ENCODE data around the gene SPATA31D3. TPM values are rescaled to one million over a fixed set of nuclear protein-coding genes. Genes with fewer than 3 reads are reported as not detected.
"Not testable (repeated sequence)": the region's sequence is repeated elsewhere in the genome, so short reads cannot be mapped to it uniquely, and the experiment has no call there.

The SPATA31D3 gene
- total RNA-seq (not detected), polyA plus RNA-seq (not detected)
- long read RNA-seq, donor 1: 0 reads
- long read RNA-seq, donor 2: 0 reads
- long read RNA-seq, donor 3: 0 reads

DNA sequence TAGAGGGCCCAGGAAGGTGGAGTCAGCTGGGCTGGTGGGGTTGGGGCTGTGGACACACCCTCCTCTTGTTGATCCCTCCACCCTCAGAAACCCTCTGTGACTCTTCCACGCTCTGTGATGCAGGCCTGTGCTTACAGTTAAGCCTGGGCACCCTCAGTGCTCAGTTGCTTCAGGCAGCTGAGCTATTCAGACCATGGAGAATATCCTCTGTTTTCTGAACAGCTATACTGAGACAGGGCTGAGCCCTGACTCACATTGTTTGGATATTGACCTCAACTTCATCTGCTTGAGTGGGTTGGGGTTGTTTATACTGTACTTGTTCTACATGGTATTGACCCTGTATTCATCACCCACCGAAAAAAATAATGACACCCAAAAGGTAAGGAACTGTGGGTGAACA, at the start of gene SPATA31D3:
Gene SPATA31D3, plus strand, starts transcription at position 108 of the 400 bp plus-strand sequence. Its CDS starts 86 bp downstream, at position 194.
- intact Hi-C loops (cut with DNase I); DNase-seq; H3K4me1 ChIP-seq (ENCODE audit: insufficient read depth); H3K36me3 ChIP-seq; H3K27ac ChIP-seq; H3K9me3 ChIP-seq; H3K4me3 ChIP-seq; H3K27me3 ChIP-seq: not testable (repeated sequence)
- no CpG with 5 or more reads among the region's 2 CpGs for WGBS, 3 donors

GRCh38 chr9:81893929-81894328, 49.4 kb upstream of the SPATA31D3 start:
- no peak for DNase-seq
- WGBS, 3 donors: 80 to 87% (median 84%) methylated on average over 3 of the region's 3 CpGs

DNA sequence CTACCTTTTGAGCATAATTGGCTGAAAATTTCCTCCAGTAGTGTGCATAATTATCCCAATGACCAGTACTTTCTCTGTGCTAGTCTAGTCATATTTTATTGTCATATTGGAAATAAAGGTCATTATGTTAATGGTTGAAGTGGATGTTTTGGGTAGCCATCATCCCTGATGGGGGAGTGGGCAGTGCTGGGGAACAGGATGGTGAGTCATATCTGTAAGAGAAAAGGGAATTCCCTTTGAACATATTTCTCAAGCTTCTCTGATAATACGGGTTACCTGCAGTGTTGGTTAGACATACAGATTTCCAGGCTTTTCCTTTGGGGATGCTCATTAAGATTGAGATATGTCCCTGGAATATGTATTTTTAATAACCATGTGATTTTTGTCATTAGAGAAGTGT, 48.4 kb upstream of the SPATA31D3 start:
- WGBS, 3 donors: 71 to 87% (median 76%) methylated on average over 1 of the region's 1 CpG
- Histone ChIP-seq H3K36me3 (no peaks in the 10 kb centered on the region), H3K4me1 (ENCODE audit: insufficient read depth) (no peaks in the 10 kb centered on the region), H3K4me3 (no peak overlapping the region), H3K9me3 (no peaks in the 10 kb centered on the region), H3K27me3 (no peaks in the 10 kb centered on the region), H3K27ac (no peak overlapping the region)
- intact Hi-C loops (cut with DNase I): no loop called here
- TF ChIP-seq POLR2A (IDR thresholded peaks at IDR 0.05) (no peak), EP300 (IDR thresholded peaks at IDR 0.05) (no peak)
- TF ChIP-seq, protein P1, sequence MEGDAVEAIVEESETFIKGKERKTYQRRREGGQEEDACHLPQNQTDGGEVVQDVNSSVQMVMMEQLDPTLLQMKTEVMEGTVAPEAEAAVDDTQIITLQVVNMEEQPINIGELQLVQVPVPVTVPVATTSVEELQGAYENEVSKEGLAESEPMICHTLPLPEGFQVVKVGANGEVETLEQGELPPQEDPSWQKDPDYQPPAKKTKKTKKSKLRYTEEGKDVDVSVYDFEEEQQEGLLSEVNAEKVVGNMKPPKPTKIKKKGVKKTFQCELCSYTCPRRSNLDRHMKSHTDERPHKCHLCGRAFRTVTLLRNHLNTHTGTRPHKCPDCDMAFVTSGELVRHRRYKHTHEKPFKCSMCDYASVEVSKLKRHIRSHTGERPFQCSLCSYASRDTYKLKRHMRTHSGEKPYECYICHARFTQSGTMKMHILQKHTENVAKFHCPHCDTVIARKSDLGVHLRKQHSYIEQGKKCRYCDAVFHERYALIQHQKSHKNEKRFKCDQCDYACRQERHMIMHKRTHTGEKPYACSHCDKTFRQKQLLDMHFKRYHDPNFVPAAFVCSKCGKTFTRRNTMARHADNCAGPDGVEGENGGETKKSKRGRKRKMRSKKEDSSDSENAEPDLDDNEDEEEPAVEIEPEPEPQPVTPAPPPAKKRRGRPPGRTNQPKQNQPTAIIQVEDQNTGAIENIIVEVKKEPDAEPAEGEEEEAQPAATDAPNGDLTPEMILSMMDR (IDR thresholded peaks at IDR 0.05): no peak
- no peak for DNase-seq

More at GRCh38 chr9:81893929-81894328, 49.4 kb upstream of the SPATA31D3 start:
- Histone ChIP-seq H3K4me1 (ENCODE audit: insufficient read depth) (no peaks in the 10 kb centered on the region), H3K27me3 (no peaks in the 10 kb centered on the region), H3K36me3 (no peaks in the 10 kb centered on the region), H3K9me3 (no peaks in the 10 kb centered on the region), H3K4me3 (no peak overlapping the region), H3K27ac (no peak overlapping the region)
- intact Hi-C loops (cut with DNase I): no loop called here
- TF ChIP-seq EP300 (IDR thresholded peaks at IDR 0.05): no peak
- no peak for TF ChIP-seq POLR2A (IDR thresholded peaks at IDR 0.05)

- Histone ChIP-seq H3K9me3 (no peaks in the 10 kb centered on the region), H3K27me3 (no peaks in the 10 kb centered on the region), H3K36me3 (no peaks in the 10 kb centered on the region), H3K4me1 (ENCODE audit: insufficient read depth) (no peaks in the 10 kb centered on the region), H3K4me3 (no peak overlapping the region), H3K27ac (no peak overlapping the region)
- TF ChIP-seq, protein P1 (IDR thresholded peaks at IDR 0.05): no peak
- TF ChIP-seq POLR2A (IDR thresholded peaks at IDR 0.05) (no peak), EP300 (IDR thresholded peaks at IDR 0.05) (no peak)
- intact Hi-C loops (cut with DNase I): no loop called here
- DNase-seq: no peak
Observed at GRCh38 chr9:81896070-81896469, 47.2 kb upstream of the SPATA31D3 start.

DNA sequence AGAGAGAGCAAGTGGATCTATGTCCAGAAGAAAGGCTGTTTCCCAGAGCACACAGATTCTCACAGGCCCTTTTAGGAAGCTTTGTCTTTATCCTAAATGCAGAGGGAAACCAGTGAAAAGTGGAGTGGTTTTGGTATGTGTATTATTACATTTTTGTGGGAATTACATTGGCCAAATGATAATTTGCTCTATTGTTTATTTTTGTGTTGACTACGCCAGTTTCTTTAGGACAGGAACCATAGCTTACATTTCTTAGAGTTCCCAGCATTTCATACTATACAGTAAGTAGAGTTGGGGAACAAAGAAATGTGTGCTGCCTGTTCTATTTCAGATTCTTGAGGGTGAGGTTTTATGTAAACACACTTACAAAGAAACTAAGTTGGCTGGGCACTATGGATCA, 44.4 kb upstream of the SPATA31D3 start:
- DNase-seq: no peak
- Histone ChIP-seq H3K4me1 (ENCODE audit: insufficient read depth) (peaks cover 2% of the 10 kb centered on the region), H3K36me3 (no peaks in the 10 kb centered on the region), H3K27ac (no peak overlapping the region), H3K27me3 (no peaks in the 10 kb centered on the region), H3K9me3 (no peaks in the 10 kb centered on the region), H3K4me3 (no peak overlapping the region)
- intact Hi-C loops (cut with DNase I): no loop called here
- TF ChIP-seq POLR2A (IDR thresholded peaks at IDR 0.05) (no peak), EP300 (IDR thresholded peaks at IDR 0.05) (no peak)
- TF ChIP-seq, protein P1 (IDR thresholded peaks at IDR 0.05): no peak
- 42 to 74% (median 45%) methylated on average over 1 of the region's 1 CpG for WGBS, 3 donors

Data from ovary (tissue), 10 donors.